ENCODE data around the gene CDK19.

GRCh38 chr6:110635096-110635495 lies 180.2 kb downstream of the CDK19 start:
- TF ChIP-seq, protein P1, sequence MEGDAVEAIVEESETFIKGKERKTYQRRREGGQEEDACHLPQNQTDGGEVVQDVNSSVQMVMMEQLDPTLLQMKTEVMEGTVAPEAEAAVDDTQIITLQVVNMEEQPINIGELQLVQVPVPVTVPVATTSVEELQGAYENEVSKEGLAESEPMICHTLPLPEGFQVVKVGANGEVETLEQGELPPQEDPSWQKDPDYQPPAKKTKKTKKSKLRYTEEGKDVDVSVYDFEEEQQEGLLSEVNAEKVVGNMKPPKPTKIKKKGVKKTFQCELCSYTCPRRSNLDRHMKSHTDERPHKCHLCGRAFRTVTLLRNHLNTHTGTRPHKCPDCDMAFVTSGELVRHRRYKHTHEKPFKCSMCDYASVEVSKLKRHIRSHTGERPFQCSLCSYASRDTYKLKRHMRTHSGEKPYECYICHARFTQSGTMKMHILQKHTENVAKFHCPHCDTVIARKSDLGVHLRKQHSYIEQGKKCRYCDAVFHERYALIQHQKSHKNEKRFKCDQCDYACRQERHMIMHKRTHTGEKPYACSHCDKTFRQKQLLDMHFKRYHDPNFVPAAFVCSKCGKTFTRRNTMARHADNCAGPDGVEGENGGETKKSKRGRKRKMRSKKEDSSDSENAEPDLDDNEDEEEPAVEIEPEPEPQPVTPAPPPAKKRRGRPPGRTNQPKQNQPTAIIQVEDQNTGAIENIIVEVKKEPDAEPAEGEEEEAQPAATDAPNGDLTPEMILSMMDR (conservative IDR thresholded peaks at IDR 0.05), result no peak
- no peak for TF ChIP-seq ZFX (IDR thresholded peaks at IDR 0.05)

Measured in C4-2B (cell line).